ENCODE data around the gene PLEKHN1.
"Not testable (repeated sequence)": the region's sequence is repeated elsewhere in the genome, so short reads cannot be mapped to it uniquely, and the experiment has no call there.

PLEKHN1 gene

GRCh38 chr1:995665-996633 is 29.7 kb downstream of the PLEKHN1 start:
- DNase-seq = no peak

GRCh38 chr1:996851-997712 is 30.8 kb downstream of the PLEKHN1 start:
- DNase-seq = no peak

- DNase-seq = no peak
Measured at GRCh38 chr1:997713-997992, 31.4 kb downstream of the PLEKHN1 start.

- DNase-seq = no peak
Measured at GRCh38 chr1:997993-998744, 31.9 kb downstream of the PLEKHN1 start.

- no peak for DNase-seq
Measured at GRCh38 chr1:998745-998994, 32.4 kb downstream of the PLEKHN1 start.

- DNase-seq = no peak
Measured at GRCh38 chr1:998995-999724, 32.9 kb downstream of the PLEKHN1 start.

GRCh38 chr1:999725-1000356 is 33.6 kb downstream of the PLEKHN1 start, which contains the start of gene HES4:
Gene HES4, minus strand, starts transcription at chr1:1000097. Its CDS starts 124 bp downstream, at chr1:999973.
- DNase-seq = peak in 1 of 2 experiments; percentile 35

- DNase-seq = peak in 1 of 2 experiments; percentile 12
Measured at GRCh38 chr1:1000357-1001056, 34.2 kb downstream of the PLEKHN1 start.

GRCh38 chr1:1001057-1001783 is 34.9 kb downstream of the PLEKHN1 start:
- no peak for DNase-seq

- no peak for DNase-seq
Measured at GRCh38 chr1:1003618-1004419, 37.5 kb downstream of the PLEKHN1 start.

GRCh38 chr1:1004420-1004779 is 38.1 kb downstream of the PLEKHN1 start:
- DNase-seq = no peak

GRCh38 chr1:1004780-1005697 is 38.8 kb downstream of the PLEKHN1 start:
- DNase-seq = no peak

GRCh38 chr1:1005774-1006304 is 39.6 kb downstream of the PLEKHN1 start:
- DNase-seq = no peak

- no peak for DNase-seq
Measured at GRCh38 chr1:1006305-1007159, 40.2 kb downstream of the PLEKHN1 start.

GRCh38 chr1:1010131-1010530 is 43.8 kb downstream of the PLEKHN1 start:
- not testable (repeated sequence) for DNase-seq

GRCh38 chr1:1011396-1011949 is 45.2 kb downstream of the PLEKHN1 start:
- no peak for DNase-seq

GRCh38 chr1:1012736-1013104 is 46.4 kb downstream of the PLEKHN1 start:
- not testable (repeated sequence) for DNase-seq

Measured in NCI-H2081 (cell line).